Measurements from ENCODE around the gene SLC16A7. TPM values are rescaled to one million over a fixed set of nuclear protein-coding genes. Genes with fewer than 3 reads are reported as not detected.

Gene SLC16A7
- total and polyA plus RNA-seq, 10 of the 15 experiments (the other 5 are each of a cell fraction or from before 2014, with no cell fraction given) = 1.5 to 12.9 (median 6.7) TPM

GRCh38 chr12:59668674-59669073 lies 72.8 kb downstream of the SLC16A7 start:
- TF ChIP-seq NKRF (conservative IDR thresholded peaks at IDR 0.05) (no peak), FOXK2 (IDR thresholded peaks at IDR 0.05) (no peak), PAX5 (IDR thresholded peaks at IDR 0.05; ENCODE audit: borderline replicate concordance, low read depth, low read length) (no peak), RCOR1 (conservative IDR thresholded peaks at IDR 0.05; ENCODE audit: low read depth, low read length) (no peak), BMI1 (IDR thresholded peaks at IDR 0.05; ENCODE audit: borderline replicate concordance) (no peak), CREB1 (IDR thresholded peaks at IDR 0.05; ENCODE audit: low read depth) (no peak), PKNOX1 (IDR thresholded peaks at IDR 0.05) (no peak), NR2F1 (conservative IDR thresholded peaks at IDR 0.05) (no peak), POLR2AphosphoS2 (IDR thresholded peaks at IDR 0.05; ENCODE audit: low read depth, low read length) (no peak), SMAD1 (IDR thresholded peaks at IDR 0.05; ENCODE audit: low read depth, partially characterized antibody) (no peak), MXI1 (IDR thresholded peaks at IDR 0.05; ENCODE audit: low read depth, low read length) (no peak), POLR2AphosphoS5 (IDR thresholded peaks at IDR 0.05; ENCODE audit: low read length) (no peak), IKZF2 (IDR thresholded peaks at IDR 0.05) (no peak), ESRRA (IDR thresholded peaks at IDR 0.05; ENCODE audit: low read length) (no peak)
- TF ChIP-seq, protein P1, sequence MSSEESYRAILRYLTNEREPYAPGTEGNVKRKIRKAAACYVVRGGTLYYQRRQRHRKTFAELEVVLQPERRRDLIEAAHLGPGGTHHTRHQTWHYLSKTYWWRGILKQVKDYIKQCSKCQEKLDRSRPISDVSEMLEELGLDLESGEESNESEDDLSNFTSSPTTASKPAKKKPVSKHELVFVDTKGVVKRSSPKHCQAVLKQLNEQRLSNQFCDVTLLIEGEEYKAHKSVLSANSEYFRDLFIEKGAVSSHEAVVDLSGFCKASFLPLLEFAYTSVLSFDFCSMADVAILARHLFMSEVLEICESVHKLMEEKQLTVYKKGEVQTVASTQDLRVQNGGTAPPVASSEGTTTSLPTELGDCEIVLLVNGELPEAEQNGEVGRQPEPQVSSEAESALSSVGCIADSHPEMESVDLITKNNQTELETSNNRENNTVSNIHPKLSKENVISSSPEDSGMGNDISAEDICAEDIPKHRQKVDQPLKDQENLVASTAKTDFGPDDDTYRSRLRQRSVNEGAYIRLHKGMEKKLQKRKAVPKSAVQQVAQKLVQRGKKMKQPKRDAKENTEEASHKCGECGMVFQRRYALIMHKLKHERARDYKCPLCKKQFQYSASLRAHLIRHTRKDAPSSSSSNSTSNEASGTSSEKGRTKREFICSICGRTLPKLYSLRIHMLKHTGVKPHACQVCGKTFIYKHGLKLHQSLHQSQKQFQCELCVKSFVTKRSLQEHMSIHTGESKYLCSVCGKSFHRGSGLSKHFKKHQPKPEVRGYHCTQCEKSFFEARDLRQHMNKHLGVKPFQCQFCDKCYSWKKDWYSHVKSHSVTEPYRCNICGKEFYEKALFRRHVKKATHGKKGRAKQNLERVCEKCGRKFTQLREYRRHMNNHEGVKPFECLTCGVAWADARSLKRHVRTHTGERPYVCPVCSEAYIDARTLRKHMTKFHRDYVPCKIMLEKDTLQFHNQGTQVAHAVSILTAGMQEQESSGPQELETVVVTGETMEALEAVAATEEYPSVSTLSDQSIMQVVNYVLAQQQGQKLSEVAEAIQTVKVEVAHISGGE (CRISPR knock-in tag; IDR thresholded peaks at IDR 0.05) = no peak
- no peak for DNase-seq (ENCODE audit: low read depth, low spot score)
- SMC1A ChIA-PET (ENCODE audit: uncharacterized antibody, unreplicated experiment) = no interaction called here
- in situ Hi-C loops (cut with MboI) (no loop called here), intact Hi-C loops (cut with micrococcal nuclease; ENCODE audit: unreplicated experiment) (no loop called here)
- Histone ChIP-seq H3K36me3 (ENCODE audit: control insufficient read depth in 2 of 2, insufficient read depth in 2 of 2, low read length in 1 of 2) (no peaks in the 10 kb centered on the region), H3K9me3 (replicated peaks; ENCODE audit: control insufficient read depth, insufficient read depth, low read length) (peaks cover 3% of the 10 kb centered on the region), H3K27me3 (replicated peaks in 1 of 2; ENCODE audit: control insufficient read depth in 2 of 2, insufficient read depth in 2 of 2, low read length in 1 of 2) (no peaks in the 10 kb centered on the region), H3K79me2 (ENCODE audit: control insufficient read depth, insufficient read depth, low read length) (no peaks in the 10 kb centered on the region), H4K20me1 (ENCODE audit: control insufficient read depth, insufficient read depth) (no peaks in the 10 kb centered on the region), H3K4me1 (ENCODE audit: control insufficient read depth, insufficient read depth, low read length) (no peaks in the 10 kb centered on the region), H2AFZ (ENCODE audit: control insufficient read depth, low read depth, low read length) (no peak overlapping the region), H3K4me2 (ENCODE audit: control insufficient read depth, insufficient read depth) (no peak overlapping the region), H3K9ac (ENCODE audit: control insufficient read depth, insufficient read depth, low read length) (no peak overlapping the region), H3K4me3 (no peak overlapping the region), H3K27ac (ENCODE audit: control insufficient read depth, insufficient read depth) (no peak overlapping the region)
- ATAC-seq = no peak
- no peak for FAIRE-seq
- RAD21 ChIA-PET (ENCODE audit: unreplicated experiment) = no interaction called here
- no TSS peak for BruUV-seq (replicated peaks)
- CTCF ChIA-PET = no interaction called here
- POLR2A ChIA-PET = no interaction called here
- WGBS (ENCODE audit: insufficient coverage, insufficient replicate concordance, low lambda C conversion rate, missing lambda C conversion rate) = 0% methylated on average over 2 of the region's 2 CpGs
